Lower lobe of right lung (tissue), 2 donors: ENCODE results near the gene TLNRD1. TPM values are rescaled to one million over a fixed set of nuclear protein-coding genes. Genes with fewer than 3 reads are reported as not detected.
"Not testable (repeated sequence)": the region's sequence is repeated elsewhere in the genome, so short reads cannot be mapped to it uniquely, and the experiment has no call there.

ENCODE experiments used
- ATAC-seq, 2 donors: fragments of 200-7000 bp; cut with Tn5 transposase; one replicate each; pipeline ENCODE4 v1.9.1; 2020 to 2022; ENCODE audit warnings: mild to moderate bottlenecking in 2 of 2, moderate library complexity in 2 of 2
- DNase-seq: peaks from one replicate; pipeline ENCODE4 v3.0.0-alpha.2; 2020
- H3K27ac ChIP-seq: fragments of 200-600 bp; one replicate; pipeline ENCODE4 v1.8.0; 2022
- H3K27me3 ChIP-seq: fragments of 200-600 bp; one replicate; pipeline ENCODE4 v1.8.0; 2022; ENCODE audit warnings: low read depth
- H3K36me3 ChIP-seq: fragments of 200-600 bp; one replicate; pipeline ENCODE4 v1.8.0; 2022; ENCODE audit warnings: mild to moderate bottlenecking
- H3K4me1 ChIP-seq: fragments of 200-600 bp; one replicate; pipeline ENCODE4 v1.8.0; 2022
- H3K4me3 ChIP-seq: fragments of 200-600 bp; one replicate; pipeline ENCODE4 v1.8.0; 2022; ENCODE audit warnings: mild to moderate bottlenecking
- H3K9me3 ChIP-seq: fragments of 200-600 bp; one replicate; pipeline ENCODE4 v1.8.0; 2022
- intact Hi-C: fragments of 100-400 bp; cut with DNase I; formaldehyde crosslinking; loops from one replicate; pipeline ENCODE4 v1.11.0; 2022
- total RNA-seq: library from RNA; stranded (reverse); fragmentation: NEBNext Ultra II Directional; extraction: Animal tissue kit (Norgen Biotek cat#: 25700); gene quantifications from one replicate; pipeline ENCODE4 v1.2.1, GENCODE V29; 2021
- TF ChIP-seq, protein P1 (sequence below): fragments of 200-600 bp; IDR thresholded peaks from one replicate; pipeline ENCODE4 v1.8.0; 2022; ENCODE audit warnings: antibody characterized with exemption, mild to moderate bottlenecking
- donor health status: DM: no; HTN: yes; CAD: no; lungs with severe emphysema.

Gene TLNRD1
- total RNA-seq, 1 donor from 2014 or later: 24.7 TPM

DNA sequence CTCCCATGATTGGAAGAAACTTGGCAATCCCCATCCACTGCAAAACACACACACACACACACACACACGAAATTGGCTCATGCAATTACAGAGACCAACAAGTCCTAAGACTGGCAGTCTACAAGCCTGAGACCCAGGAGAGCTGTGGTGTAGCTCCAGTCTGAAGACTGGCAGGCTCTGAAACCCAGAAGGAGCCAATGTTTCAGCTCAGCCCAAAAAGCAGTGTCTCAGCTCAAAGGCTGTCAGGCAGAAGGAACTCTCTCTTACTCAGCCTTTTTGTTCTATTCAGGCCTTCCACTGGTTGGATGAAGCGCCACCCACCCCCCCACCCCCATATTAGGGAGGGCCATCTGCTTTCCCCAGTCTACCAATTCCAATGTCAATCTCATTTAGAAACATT lies 43.2 kb upstream of the TLNRD1 start:
- H3K4me1 ChIP-seq: no peaks in the 10 kb centered on the region
- H3K9me3 ChIP-seq: no peaks in the 10 kb centered on the region
- DNase-seq (no peak), ATAC-seq (no peak)
- peaks cover 13% of the 10 kb centered on the region for H3K36me3 ChIP-seq
- TF ChIP-seq, protein P1, sequence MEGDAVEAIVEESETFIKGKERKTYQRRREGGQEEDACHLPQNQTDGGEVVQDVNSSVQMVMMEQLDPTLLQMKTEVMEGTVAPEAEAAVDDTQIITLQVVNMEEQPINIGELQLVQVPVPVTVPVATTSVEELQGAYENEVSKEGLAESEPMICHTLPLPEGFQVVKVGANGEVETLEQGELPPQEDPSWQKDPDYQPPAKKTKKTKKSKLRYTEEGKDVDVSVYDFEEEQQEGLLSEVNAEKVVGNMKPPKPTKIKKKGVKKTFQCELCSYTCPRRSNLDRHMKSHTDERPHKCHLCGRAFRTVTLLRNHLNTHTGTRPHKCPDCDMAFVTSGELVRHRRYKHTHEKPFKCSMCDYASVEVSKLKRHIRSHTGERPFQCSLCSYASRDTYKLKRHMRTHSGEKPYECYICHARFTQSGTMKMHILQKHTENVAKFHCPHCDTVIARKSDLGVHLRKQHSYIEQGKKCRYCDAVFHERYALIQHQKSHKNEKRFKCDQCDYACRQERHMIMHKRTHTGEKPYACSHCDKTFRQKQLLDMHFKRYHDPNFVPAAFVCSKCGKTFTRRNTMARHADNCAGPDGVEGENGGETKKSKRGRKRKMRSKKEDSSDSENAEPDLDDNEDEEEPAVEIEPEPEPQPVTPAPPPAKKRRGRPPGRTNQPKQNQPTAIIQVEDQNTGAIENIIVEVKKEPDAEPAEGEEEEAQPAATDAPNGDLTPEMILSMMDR: no peak
- intact Hi-C loops: no loop called here
- H3K27ac ChIP-seq: no peak overlapping the region
- H3K27me3 ChIP-seq: no peaks in the 10 kb centered on the region
- H3K4me3 ChIP-seq: no peak overlapping the region

DNA sequence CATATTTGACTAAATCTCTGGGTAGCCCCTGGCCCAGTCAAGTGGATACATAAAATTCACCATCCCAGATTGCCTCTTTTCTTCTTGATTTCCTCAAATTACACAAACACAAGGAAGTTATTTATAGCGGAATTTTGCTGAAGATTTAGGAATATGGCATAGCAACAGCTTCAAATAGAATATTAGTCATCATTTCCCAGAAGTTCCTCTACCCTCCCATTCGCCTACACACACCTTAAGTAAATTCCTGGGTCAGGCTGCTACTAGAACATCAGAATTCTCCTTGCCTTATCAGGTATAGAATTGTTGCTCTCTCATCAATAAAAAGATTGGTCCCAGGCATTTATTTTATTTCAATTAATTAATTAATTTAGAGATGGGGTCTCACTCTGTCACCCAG lies 42.7 kb upstream of the TLNRD1 start:
- intact Hi-C loops: no loop called here
- TF ChIP-seq, protein P1: no peak
- H3K27ac ChIP-seq: no peak overlapping the region
- H3K9me3 ChIP-seq: no peaks in the 10 kb centered on the region
- no peak overlapping the region for H3K4me3 ChIP-seq
- H3K36me3 ChIP-seq: peaks cover 13% of the 10 kb centered on the region
- no peaks in the 10 kb centered on the region for H3K27me3 ChIP-seq
- no peak for ATAC-seq
- DNase-seq: no peak
- H3K4me1 ChIP-seq: no peaks in the 10 kb centered on the region

DNA sequence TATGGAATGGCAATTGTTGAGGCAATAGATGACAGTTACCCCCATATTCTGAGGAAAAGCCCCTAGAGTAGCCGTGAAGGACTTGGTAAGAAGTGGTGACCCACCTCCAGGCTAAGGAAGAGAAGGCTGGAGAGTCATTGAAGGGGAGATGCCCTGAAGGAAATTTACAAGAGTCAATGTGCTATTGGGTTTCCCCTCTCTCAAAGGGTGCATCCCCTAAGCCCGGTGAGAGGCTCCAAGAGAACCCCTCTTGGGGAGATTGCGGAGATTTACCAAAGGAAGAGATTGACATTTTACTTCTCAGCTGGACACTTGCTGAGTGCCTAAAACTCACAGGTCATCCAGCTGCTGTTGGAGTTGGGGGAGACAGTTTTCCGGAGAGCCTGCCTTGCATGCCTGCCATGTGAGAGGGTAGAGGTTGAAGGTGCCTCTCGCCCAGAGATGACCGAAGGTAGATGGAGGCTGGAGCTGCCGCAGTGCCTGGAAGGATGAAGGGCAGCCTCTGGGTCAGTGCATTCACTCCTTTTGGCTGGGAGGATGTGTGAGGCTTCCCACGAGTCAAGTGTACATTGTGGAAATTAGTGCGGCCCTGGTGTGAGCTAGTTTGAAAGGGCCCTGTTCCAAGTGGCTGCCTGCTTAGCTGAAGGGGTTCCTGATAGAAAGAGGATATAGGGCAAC lies 41.8 kb upstream of the TLNRD1 start:
- Histone ChIP-seq H3K4me1 (no peaks in the 10 kb centered on the region), H3K4me3 (no peak overlapping the region), H3K27ac (no peak overlapping the region), H3K36me3 (peaks cover 13% of the 10 kb centered on the region), H3K27me3 (no peaks in the 10 kb centered on the region), H3K9me3 (no peaks in the 10 kb centered on the region)
- DNase-seq (no peak), ATAC-seq (no peak)
- intact Hi-C loops: no loop called here
- TF ChIP-seq, protein P1: no peak

DNA sequence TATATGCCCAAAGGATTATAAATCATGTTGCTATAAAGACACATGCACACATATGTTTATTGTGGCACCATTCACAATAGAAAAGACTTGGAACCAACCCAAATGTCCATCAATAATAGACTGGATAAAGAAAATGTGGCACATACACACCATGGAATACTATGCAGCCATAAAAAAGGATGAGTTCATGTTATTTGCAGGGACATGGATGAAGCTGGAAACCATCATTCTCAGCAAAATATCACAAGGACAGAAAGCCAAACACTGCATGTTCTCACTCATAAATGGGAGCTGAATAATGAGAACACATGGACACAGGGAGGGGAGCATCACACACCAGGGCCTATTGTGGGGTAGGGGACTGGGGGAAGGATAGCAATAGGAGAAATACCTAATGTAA lies 35.3 kb upstream of the TLNRD1 start:
- ATAC-seq, H3K9me3 ChIP-seq, H3K4me1 ChIP-seq, intact Hi-C loops, H3K27me3 ChIP-seq, H3K27ac ChIP-seq, H3K4me3 ChIP-seq, DNase-seq: not testable (repeated sequence)
- H3K36me3 ChIP-seq: peaks cover 23% of the 10 kb centered on the region

DNA sequence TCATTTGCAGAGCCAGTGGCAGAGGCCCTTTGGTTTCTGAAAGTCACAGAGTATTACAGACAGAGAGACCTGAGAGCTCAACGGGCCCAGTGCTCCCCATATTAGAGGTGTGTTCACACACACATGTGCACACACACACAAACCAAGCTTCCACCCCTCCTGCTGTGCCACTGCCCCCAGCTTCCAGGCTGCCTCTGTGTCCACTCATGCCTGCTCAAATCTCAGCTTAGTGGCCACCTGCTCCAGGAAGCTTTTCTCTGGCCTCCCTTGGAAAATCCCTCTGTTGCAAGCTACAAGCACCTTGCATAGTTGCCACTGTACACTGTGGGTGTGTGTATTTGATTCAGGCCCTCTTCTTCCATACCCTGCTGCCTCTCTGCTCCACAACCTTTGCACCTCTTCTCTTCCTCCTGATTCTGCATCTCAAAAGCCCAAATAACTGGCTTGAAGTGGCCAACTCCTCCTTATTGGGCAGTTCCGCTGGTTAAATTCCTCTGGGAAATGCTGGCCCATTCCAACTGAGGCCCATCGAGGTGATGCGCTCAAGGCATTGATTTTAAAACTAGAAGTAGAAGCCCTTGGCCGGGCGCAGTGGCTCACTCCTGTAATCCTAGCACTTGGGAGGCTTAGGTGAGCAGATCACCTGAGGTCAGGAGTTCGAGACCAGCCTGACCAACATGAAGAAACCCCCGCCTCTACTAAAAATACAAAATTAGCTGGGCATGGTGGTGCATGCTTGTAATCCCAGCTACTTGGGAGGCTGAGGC lies 34.1 kb upstream of the TLNRD1 start:
- Histone ChIP-seq H3K9me3 (no peaks in the 10 kb centered on the region), H3K4me3 (no peak overlapping the region), H3K36me3 (peaks cover 24% of the 10 kb centered on the region), H3K27me3 (no peaks in the 10 kb centered on the region), H3K27ac (no peak overlapping the region), H3K4me1 (no peaks in the 10 kb centered on the region)
- TF ChIP-seq, protein P1: no peak
- DNase-seq: no peak
- ATAC-seq: no peak
- intact Hi-C loops: no loop called here

DNA sequence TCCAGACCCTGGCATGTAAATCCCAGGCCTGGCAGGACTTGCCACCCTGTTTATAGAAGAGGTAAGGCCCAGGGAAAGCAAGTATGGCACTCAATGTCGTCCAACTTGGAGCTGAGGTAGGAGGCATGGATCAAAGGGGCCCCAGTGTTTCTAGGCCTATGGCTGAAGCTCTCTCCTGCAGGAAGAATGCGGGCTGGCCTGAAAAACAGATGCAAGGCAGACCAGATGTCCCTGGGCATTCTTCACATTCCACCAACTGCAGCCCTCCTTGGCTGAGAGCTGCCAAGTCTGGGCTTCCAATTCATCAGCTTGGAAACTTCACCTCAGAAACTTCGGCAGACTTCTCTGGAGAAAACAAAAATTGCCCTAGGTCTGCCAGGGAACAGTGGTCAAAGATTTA lies 33.3 kb upstream of the TLNRD1 start:
- ATAC-seq: peak in 1 of 2 donors; percentile 23
- TF ChIP-seq, protein P1: no peak

More for the DNA sequence above, 33.3 kb upstream of the TLNRD1 start:
- H3K4me3 ChIP-seq: no peak overlapping the region
- peaks cover 24% of the 10 kb centered on the region for H3K36me3 ChIP-seq
- H3K4me1 ChIP-seq: no peaks in the 10 kb centered on the region
- intact Hi-C loops: no loop called here
- H3K27me3 ChIP-seq: no peaks in the 10 kb centered on the region
- no peaks in the 10 kb centered on the region for H3K9me3 ChIP-seq
- no peak for DNase-seq
- no peak overlapping the region for H3K27ac ChIP-seq
